HG03045 (cell line): Measurements from ENCODE around the gene ACP4.
"Not testable (repeated sequence)": the region's sequence is repeated elsewhere in the genome, so short reads cannot be mapped to it uniquely, and the experiment has no call there.

Source experiments
- ATAC-seq: cut with Tn5 transposase; IDR thresholded peaks from one replicate; pipeline ENCODE4 v1.9.1; 2021; ENCODE audit warnings: mild to moderate bottlenecking, moderate library complexity; ENCODE audit not compliant: unreplicated experiment

ACP4 gene

GRCh38 chr19:50790396-50790795, at the start of gene ACP4:
TSS of gene ACP4 (plus strand) at chr19:50790415. CDS start at chr19:50790415, 0 bp downstream.
- no peak for ATAC-seq

DNA sequence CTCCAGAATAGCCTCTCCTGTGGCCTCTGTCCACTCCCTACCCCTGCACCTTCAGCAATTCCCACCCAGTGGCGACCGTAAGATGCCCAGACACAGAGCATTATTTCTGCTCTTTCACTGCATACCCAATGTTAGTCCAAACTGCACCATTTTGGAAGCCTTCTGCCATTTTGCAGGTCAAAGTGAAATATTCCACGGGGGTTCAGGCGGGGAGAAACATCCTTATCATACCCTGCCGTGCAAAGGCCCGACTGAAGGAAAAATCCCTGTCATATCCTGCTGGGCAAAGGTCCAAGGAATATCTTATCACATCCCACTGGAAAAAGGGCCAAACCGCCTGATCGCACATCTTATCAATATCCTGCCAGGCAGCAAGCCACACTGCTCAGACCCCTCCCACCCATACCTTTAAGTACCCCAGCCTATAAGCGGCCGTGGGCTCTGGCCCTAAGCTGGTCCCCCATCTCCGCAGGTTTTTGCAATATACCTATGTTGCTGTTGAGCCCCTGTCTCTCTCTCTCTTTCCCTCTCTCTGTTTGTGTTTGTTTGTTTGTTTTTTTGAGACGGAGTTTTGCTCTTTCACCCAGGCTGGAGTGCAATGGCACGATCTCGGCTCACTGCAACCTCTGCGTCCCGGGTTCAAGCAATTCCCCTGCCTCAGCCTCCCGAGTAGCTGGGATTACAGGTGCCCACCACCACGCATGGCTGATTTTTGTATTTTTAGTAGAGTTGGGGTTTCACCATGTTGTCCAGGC, 48.9 kb upstream of the ACP4 start:
- ATAC-seq: no peak

DNA sequence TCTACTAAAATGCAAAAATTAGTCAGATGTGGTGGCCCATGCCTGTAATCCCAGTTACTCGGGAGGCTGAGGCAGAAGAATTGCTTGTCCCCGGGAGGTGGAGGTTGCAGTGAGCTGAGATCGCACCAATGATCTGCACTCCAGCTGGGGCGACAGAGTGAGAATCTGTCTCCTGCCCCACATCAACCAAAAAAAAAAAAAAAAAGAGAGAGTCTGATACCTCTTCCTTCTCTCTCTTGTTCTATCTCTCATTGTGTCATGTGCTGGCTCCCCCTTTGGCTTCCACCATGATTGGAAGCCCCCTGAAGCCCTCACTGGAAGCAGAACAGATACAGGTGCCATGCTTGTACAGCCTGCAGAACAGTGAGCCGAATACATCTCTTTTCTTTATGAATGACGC, 46.7 kb upstream of the ACP4 start:
- no peak for ATAC-seq

- no peak for ATAC-seq
Measured at GRCh38 chr19:50745221-50745620, 45.0 kb upstream of the ACP4 start.

GRCh38 chr19:50747141-50747540, 43.1 kb upstream of the ACP4 start:
- ATAC-seq: not testable (repeated sequence)

DNA sequence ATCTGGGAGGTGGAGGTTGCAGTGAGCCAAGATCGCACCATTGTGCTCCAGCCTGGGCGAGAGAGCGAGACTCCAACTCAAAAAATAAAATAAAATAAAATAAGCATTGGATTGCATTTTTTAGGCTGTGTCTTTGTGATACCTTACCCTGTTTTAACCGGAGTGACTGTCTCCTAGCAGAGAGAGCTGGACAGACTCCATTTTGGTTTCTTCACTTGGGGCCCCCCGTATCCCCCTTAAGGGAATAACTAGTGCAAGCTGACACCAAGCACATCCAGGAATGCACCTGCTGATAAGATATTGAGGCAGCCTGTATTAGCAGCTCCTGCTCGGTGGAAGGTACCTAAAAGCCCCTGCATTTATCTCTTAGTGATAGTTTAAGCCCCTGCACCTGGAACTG, 40.7 kb upstream of the ACP4 start:
- ATAC-seq: no peak

DNA sequence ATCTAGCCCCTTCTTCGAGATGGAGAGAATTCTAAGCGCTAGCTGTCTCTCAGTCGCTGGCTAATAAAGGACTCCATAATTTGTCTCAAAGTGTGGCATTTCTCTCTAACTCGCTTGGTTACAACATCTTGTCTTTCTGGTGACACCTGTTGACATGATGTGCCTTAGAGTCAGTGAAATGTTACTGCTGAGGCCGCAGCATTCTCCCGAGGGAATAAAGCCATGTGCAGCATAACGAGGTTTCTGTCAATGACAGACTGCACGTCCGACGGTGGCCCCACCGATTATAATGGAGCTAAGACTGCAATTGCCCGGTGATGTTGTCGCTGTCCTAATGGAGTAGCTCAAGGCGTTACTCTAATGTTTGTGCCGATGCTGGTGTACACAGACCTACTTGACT, 40.2 kb upstream of the ACP4 start:
- ATAC-seq: no peak

DNA sequence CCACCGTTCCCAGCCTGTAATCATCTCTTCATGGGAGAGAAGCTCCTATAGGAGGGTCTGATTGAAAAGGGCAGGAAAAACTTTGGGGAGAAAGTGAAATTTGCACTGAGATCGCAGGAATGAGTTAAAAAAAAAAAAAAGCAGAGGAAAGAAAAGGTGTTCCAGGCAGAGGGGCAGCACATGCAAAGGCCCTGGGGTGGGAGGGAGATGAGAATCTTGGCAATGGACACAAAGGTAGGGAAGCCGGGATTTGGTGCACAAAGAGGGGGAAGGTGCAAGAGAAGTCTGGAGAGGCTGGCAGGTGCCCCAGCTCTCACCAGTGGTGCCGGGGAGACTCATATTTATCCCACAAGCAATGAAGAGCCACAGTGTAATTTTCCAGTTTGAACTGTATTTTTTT, 36.3 kb upstream of the ACP4 start:
- ATAC-seq: no peak

GRCh38 chr19:50756244-50756643, 34.0 kb upstream of the ACP4 start:
- not testable (repeated sequence) for ATAC-seq

GRCh38 chr19:50757624-50758023, 32.6 kb upstream of the ACP4 start:
- not testable (repeated sequence) for ATAC-seq

- not testable (repeated sequence) for ATAC-seq
Measured at GRCh38 chr19:50759076-50759475, 31.1 kb upstream of the ACP4 start.

- ATAC-seq: no peak
Measured at GRCh38 chr19:50759886-50760285, 30.3 kb upstream of the ACP4 start.

DNA sequence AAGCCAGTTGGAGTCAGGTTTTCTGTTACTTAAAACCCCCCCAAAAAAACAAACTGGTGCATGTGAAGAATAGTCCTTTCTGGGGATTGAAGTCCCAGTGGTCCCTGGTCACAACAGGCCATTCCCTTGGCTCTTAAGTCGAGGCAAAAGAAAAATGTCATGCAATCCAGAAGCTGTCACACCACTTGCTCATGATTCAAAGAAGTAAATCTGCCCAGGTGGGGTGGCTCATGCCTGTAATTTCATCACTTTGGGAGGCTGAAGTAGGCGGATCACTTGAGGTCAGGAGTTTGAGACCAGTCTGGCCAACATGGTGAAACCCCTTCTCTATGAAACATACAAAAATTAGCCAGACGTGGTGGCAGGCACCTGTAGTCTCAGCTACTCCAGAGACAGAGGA, 28.7 kb upstream of the ACP4 start:
- ATAC-seq: not testable (repeated sequence)

DNA sequence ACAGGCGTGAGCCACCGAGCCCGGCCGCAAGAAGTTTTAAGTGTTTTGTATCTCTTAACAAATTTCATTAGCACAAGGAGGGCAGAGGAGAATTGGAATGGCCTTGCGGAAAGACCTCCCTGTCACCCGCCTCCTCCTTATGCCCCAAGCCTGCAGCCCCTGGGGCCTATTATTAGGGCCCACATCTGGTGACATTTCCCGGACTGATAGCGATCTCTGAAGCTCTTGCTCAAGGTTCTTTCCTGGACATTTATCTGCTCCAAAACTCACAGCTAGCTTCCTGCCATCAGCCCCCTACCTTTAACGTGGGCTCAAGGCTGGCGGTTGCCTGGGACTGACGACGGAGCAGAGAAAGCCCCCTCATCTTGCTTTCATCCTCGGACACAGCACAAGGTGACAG, 26.7 kb upstream of the ACP4 start:
- not testable (repeated sequence) for ATAC-seq

DNA sequence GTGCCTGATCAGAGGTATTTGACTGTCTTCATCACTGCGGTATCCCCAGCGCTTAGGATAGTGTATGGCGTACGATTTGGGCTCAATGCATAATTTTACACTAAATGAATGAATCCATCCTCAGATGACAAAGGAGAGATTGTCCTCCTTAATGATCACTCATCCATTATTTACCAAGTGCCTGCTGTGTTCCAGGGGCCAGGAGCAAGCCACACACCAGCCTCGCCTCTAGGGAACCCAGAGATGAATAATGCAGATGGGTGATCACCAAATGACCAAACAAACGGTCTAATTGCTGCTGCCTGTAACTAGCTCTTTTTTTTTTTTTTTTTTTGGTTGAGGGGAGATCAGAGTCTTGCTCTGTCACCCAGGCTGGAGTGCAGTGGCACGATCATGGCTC, 25.8 kb upstream of the ACP4 start:
- ATAC-seq: no peak

GRCh38 chr19:50766746-50767145, 23.5 kb upstream of the ACP4 start:
- ATAC-seq: not testable (repeated sequence)

GRCh38 chr19:50767263-50767662, 23.0 kb upstream of the ACP4 start:
- ATAC-seq: not testable (repeated sequence)

DNA sequence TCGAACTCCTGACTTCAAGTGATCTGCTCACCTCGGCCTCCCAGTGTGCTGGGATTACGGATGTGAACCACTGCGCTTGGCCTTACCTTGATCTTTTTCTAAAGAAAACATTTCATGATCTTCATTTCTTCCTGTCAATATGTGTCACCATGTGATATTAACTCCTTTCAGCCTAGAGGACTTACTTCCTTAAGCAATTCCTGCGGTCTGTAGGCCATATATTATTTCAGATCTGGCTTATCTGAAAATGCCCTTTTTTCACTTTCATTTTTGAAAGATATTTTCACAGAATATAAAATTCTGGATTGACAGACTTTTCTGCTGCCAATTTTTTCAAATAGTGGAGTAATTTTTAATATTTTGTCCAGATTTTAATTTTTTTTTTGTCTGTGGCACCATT, 21.9 kb upstream of the ACP4 start:
- ATAC-seq: no peak

- not testable (repeated sequence) for ATAC-seq
Measured at GRCh38 chr19:50770164-50770563, 20.1 kb upstream of the ACP4 start, which contains the start of gene GPR32. TSS of gene GPR32 (plus strand) at chr19:50770464. CDS start at chr19:50770601, 137 bp downstream.

DNA sequence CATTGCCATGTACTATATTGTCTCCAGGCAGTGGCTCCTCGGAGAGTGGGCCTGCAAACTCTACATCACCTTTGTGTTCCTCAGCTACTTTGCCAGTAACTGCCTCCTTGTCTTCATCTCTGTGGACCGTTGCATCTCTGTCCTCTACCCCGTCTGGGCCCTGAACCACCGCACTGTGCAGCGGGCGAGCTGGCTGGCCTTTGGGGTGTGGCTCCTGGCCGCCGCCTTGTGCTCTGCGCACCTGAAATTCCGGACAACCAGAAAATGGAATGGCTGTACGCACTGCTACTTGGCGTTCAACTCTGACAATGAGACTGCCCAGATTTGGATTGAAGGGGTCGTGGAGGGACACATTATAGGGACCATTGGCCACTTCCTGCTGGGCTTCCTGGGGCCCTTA, 19.3 kb upstream of the ACP4 start:
- no peak for ATAC-seq

DNA sequence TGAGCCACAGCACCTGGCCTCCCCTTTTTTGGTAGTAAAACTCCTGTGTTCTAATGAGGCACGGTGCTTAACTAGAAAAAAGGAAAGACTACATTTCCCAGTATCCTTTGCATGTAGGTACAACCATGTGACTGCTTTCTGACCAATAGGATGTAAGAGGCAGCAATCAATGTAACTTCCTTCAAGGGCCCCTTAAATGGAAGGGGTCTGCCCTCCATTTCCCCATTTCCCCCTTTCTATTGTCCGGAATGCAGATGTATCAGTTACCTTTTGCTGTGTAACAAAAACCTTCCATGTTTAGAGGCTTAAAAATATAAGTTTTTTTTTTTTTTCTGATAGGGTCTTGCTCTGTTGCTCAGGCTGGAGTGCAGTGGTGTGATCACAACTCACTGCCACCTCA, 17.7 kb upstream of the ACP4 start:
- no peak for ATAC-seq

- not testable (repeated sequence) for ATAC-seq
Measured at GRCh38 chr19:50772912-50773311, 17.3 kb upstream of the ACP4 start.

- ATAC-seq: not testable (repeated sequence)
Measured at GRCh38 chr19:50773454-50773853, 16.8 kb upstream of the ACP4 start.
